ENCODE results near the gene JMJD7.

DNA sequence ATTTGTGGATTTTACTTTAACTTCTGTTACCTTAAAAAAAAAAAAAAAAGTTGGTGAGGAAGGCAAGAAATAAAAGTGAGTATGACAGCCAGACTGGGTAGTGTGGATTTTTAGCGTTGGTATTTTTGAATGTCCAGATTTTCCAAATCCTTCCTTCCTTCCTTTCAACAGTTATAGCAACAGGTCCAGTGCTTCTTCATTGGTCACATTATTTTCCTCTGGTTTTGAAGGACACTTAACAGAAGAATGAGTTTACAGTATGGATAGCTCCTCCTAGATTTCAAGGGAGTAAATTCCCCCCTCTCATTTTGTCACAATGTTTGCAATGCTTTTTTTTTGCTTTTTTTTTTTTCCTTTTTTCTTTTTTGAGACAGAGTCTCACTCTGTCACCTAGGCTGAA lies 47.2 kb upstream of the JMJD7 start:
- TF ChIP-seq CTCF (conservative IDR thresholded peaks at IDR 0.05; ENCODE audit: low read length) (no peak), EZH2phosphoT487 (IDR thresholded peaks at IDR 0.05; ENCODE audit: borderline replicate concordance, low read depth, low read length) (no peak)
